Fibroblast of skin of right quadriceps (primary cell): ENCODE results near the gene LRP1B.
"Not testable (repeated sequence)": the region's sequence is repeated elsewhere in the genome, so short reads cannot be mapped to it uniquely, and the experiment has no call there.

ENCODE experiments used
- DNase-seq: peaks from one replicate; pipeline ENCODE4 v3.0.0-alpha.2; 2013

Gene LRP1B

DNA sequence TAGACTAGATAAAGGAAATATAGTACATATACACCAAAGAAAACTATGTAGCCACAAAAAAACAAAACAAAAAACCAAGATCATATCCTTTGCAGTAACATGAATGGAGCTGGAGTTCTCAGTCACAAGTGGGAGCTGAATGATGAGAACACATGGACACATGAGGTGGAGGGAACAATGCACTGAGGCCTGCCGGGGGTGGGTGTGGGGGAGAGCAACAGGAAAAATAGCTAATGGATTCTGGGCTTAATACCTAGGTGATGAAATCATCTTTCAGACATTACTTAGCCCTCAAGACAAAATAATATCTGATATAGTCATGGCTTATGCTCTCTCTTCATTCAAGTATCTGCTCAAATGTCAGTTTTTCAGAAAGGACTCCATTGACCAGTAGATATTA, 930.6 kb downstream of the LRP1B start:
- DNase-seq: peak; percentile 19

- DNase-seq: peak; percentile 3
These were observed 931.1 kb downstream of the LRP1B start for GRCh38 chr2:141199711-141200110.

DNA sequence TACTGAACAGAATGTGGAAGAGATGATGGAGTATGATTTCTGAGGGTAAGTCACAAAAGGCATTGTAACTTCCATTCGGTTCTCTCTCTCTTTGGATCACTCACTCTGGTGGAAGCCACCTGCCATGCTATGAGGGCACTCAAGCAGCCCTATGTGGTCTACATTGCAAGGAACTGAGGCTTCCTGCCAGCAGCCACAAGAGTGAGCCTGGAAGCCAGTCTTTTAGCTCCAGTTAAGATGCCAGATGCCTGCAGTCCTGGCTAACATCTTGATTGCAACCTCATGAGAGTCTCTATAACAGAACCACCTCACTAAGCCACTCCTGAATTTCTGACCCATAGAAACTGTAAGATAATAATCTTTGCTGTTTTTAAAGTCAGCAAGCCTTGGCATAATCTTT, 935.7 kb downstream of the LRP1B start:
- DNase-seq: no peak

DNA sequence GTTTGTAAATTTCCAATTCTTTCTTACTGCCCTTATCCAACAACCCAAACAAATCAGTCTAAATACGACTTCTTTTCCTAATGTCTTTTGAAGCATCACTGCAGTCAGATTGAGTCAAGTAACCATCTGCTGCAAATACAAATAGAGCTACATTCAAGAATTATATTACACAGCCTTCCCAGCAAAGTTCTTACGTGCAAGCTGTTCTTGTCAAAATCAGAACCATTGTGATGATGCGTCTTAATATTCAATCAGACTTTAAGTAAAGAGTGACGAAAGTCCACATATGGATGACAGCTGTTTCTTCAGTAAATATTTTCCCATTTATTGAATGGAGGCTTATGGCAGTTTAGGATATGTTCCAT, 943.8 kb downstream of the LRP1B start:
- no peak for DNase-seq

DNA sequence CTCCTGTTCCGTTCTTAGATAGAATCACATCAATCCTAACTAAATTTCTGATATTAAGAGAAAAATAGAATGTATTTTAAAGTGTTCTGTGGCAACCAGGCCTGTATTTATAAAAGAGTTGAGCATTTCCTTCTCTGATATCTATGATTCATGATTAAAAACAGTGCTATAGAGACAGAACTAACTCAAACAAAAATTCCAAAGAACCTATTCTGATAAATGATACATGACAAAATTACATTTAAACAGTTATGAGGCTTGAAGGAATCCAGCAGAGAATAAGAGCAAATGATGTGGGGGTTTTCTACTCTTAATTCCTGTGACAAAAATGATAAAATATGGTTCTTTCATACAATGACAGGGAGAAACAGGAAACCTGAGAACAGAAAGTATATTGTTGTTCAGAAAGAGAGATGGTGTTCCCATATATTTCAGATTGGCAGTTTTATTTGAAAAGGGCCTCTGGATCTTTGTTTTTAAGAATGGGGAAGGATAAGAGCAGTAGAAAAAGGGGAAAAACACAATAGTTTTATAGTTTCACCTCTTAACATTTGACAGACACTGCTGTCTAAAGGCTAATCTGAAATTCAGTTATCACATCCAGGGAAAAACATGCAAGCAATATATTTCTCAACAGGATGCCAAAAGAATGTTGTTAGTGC, 944.3 kb downstream of the LRP1B start:
- DNase-seq: no peak

DNA sequence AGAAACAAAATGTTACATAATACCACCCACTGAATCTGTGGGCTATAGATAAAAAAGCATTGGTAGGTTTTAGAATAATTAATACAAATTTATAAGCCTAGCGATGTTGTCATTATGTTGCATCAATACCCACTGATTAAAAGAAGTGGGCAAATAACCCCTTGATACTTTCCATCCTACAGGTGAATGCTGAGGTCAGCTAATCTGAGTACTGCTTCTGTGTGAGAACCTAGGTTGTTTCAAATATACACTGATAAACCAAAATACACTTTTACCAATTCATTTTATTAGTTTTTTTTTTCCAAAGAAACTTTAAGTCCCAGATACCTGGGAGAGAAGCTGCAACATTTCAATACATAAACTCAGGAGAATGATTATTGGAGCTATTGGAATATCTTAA, 948.6 kb downstream of the LRP1B start:
- no peak for DNase-seq

DNA sequence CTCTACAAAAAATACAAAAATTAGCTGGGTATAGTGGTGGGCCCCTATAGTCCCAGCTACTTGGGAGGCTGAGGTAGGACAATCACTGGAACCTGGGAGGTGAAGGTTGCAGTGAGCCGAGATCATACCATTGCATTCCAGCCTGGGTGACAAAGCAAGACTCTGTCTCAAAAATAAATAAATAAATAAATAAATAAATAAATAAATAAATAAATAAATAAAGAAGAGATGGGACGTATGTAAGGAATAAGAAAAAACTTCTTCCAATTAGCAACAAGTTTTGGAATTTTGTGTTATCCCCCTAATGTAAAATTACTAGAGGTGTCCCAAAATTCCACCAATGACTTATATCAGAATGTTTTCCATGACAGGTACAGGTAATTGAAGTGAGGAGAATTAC, 961.7 kb downstream of the LRP1B start:
- not testable (repeated sequence) for DNase-seq

DNA sequence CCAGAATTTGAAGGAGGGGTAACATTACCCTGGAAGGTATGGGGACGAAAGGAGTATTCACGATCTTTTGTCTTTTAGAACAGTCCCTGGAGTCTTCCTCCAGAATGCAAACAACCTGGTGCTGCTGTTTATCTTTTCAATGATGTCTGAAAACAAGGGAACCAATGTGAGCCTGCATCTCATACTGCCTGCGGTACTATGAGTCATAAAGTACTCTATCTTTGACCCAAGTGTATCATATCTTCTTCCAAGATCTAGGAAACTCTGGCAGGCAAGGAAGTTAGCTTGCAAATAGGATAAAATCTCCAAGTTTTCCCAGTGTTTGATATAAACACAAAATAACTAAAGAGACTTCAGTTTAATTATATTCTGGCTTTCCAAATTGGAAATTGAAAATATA, 968.5 kb downstream of the LRP1B start:
- DNase-seq: no peak

DNA sequence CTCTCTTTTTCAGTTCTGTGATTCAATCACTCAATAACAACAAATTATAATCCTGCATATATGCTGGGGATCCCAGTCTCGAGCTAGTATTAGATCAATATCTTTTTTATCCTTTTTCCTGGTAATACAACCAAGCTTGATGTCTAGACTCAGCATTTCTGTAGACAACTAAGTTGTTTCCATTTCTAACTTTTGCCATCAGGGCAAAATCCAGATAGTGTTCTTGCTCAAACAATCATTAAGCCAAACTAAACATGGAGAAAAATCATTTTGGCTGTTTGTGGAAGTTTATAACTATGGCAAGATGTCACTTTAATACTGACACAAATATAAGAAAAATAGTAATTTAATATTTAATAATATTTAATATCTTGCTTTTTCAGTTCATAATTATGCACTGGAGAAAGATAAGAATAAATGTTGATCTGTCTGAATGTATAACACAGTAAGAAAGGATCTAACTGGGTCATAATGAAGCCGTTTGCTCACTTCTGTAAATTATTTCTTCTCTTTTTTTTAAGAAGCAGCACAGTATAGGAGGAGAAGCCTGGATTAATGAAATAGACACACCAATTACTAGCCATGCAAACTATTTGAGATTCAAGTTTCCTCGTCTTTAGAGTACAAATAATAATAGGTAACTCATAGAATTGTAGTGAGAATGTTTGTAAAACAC, 979.1 kb downstream of the LRP1B start:
- no peak for DNase-seq

DNA sequence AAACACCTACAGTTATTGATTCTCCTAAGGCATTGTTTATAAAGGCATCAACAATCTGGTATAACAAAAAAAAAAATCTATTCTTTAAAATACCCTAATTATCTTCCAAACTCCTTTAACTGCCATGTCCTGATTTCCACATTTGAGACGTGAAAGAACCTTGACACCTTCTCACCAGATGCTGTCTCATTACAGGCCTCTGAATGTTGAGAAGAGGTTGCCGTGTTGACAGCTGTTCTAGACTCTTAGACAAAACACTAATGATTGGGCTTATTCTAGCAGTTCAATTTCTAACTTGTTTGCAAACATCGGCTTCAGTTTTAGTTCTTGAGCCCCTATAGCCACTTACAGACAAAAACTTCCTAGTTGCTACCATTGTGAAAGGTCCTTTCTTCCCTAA, 988.8 kb downstream of the LRP1B start:
- DNase-seq: no peak

GRCh38 chr2:141137122-141137693, 993.6 kb downstream of the LRP1B start:
- DNase-seq: no peak

DNA sequence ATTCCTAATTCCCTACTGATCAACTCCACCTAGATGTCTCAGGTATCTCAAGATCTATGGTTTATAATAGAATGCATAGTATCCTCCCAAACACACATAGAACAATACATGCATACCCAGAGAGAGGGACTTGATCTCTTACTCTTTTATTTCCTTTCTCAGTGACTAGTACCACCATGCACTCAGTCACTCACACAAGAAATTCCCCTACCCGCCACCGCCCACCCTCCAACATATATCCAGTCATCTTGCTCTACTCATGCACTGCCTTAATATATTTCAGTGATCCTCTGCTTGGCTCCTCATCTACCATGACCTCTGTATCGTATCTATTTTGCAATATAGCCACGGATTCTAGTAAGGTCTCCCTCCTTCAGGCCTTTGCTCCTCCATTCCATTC, 996.9 kb downstream of the LRP1B start:
- DNase-seq: no peak

DNA sequence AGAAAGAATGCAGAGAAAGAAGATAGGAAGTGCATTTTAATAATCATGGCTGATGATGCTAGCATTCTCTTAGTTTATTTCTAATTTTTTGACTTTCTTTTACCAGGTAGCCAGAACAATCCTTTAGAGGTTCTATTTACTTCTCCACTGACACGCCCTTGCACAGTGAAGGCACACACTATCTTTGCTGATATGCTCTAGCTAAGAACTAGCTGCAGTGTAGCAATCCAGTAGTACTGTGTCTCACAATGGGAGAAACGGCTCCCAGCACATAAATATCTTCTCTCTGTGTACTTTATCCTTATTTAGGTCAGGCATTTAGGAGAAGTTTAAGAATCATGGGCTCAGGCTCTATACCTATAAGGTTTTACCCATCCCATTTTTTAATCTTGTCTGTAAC, 1005.4 kb downstream of the LRP1B start:
- no peak for DNase-seq

DNA sequence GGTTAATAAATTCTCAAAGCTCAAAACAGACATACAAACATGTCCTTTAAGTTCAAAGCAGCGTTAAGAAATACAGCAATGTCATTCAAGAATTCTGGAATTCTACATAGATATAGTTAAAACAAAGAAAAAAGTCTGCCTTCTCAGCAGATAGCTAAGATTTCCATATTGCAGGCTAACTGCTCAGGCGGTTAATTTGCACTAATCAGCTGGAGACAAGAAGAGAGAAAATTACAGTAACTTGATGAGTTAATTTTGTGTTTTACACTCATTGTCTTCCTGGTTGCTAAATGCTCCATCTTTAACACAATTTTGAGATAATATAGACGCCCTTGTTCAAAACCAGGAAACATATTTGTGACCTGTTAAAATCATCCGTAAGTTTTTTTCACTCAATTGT, 1012.0 kb downstream of the LRP1B start:
- no peak for DNase-seq

GRCh38 chr2:141113301-141113700, 1017.5 kb downstream of the LRP1B start:
- no peak for DNase-seq

DNA sequence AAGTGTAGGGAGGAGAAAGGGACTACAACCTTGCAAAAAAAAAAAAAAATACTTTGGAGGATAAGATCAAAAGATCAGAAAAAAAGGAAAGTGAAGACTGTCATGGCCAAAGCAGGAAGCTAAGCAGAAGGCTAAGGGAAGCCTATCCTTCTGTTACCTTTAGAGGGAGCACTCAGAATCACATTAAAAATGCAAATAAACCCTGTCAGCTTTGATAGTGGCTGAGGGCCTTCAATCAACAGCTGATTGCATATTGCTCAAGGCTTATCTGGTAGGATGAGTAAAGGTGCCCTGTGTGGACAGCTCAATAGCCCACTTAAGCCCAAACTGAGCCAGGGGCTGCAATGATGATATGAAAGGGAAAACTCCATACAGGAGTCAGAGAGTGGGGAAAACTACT, 1021.2 kb downstream of the LRP1B start:
- no peak for DNase-seq

GRCh38 chr2:141105763-141106162, 1025.1 kb downstream of the LRP1B start:
- no peak for DNase-seq

DNA sequence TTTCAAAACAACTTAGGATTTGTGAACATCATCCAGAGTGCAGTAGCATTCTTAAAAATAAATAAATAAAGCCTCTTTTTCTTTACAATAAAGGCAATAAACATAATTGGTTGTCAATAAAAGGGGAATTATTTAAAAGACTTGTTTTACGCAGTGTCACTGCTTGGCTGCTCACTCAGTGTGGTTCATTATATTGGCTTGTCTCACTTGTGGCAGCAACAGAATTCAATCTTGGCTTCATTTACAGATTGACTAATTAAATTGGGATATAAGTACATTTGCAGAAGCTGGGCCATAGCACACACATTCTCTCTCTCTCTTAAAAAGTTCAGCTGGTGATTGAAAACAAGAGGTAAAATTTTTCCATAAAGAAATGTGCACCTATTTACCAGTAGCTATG, 1027.6 kb downstream of the LRP1B start:
- DNase-seq: no peak

DNA sequence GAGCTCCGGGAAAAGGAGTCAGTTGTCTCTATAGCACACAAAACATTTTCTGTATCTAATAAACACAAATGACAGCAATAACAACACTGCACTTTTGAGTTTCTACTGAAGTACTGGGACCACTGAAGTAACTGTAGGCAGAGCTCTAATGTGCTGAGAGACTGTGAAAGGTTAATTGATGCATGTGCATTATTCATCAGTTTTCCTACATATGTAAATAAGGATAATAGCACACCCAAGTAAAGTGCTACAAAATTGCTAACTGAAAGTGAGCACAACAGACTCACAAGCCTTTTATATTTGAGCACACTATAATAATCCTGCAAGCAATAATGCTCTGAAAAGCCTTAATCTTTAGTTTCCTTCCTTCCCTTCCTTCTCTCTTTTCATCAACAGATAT, 1051.6 kb downstream of the LRP1B start:
- no peak for DNase-seq

DNA sequence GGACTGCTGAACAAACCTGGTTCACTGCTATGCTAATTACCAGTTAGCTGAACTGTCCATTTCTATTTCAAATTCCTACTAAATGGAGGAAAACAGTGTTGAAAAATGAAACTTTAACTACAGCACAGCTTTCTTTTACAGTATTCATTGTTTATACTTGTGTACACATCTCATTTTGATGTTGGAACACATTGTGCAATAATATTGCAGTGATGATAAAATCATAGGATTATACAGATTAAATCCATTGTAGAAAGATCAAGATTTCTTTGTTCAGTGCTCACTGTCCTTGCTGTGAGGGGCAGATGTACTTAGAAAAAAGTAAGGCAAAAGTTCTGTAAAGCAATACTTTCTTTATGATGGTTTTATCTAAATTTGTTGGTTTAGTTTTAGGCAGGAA, 1055.1 kb downstream of the LRP1B start:
- no peak for DNase-seq

DNA sequence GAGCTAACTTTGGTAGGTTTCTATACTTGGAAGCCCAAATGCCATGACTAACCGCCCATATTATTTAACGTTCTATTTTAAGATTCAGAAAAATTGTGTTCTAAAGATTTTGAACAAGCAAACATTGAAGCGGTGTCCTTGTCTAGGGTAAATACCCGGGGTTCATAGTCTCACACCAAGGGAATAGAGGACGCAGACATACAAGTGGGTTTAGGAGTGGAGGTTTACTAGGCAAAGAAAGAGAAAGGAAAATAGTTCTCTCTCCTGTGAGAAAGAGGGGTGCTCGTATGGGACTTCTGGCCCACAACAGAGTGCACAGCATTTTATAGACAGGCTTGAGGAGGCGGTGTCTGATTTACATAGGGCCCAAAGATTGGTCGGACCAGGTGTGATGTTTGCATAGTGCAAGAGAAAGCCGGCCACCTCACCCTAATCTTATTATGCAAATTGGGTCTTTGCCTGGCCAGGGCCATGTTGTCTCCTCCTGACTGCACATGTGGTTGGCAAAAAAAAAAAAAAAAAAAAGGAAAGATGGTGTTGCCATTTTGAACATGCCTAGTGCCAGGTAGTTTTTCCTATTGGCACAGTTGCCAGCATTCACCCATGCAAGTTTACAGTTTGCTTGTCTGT, 1062.6 kb downstream of the LRP1B start:
- no peak for DNase-seq

DNA sequence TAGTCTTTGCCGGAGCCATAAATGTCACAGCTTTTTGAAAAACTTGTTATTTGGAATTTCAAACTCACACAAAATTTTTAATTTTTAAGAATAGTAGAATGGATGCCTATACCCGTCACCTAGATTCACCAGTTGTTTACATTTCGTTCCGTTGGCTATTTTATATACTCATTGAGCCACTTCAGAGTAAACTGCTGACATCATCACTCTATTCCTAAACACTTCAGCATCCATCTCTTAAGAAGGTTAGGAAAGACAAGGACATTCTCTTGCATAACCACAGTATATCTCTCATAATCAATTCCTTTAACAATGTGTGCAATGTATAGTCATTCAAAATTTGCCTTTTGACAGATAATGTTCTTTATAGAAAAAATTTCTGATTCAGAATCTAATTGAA, 1065.8 kb downstream of the LRP1B start:
- DNase-seq: no peak

DNA sequence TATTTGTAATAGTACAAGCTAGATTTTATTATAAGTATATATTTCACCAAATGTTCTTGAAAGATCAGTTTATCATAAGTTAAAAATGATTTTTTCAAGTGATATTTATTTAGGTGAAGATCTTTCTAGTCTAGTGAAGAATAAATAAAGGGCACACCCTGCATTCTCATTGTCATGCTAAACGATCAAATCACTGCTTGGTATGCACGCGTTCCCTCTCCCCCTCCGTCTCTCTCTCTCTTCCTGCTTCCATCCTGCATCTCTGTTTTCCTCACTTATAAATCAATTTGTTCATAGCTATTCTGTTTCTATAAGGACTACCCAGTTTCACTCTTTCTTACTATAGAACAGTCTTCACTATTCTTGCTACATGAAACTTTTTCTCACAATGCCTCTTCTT, 1067.4 kb downstream of the LRP1B start:
- no peak for DNase-seq

DNA sequence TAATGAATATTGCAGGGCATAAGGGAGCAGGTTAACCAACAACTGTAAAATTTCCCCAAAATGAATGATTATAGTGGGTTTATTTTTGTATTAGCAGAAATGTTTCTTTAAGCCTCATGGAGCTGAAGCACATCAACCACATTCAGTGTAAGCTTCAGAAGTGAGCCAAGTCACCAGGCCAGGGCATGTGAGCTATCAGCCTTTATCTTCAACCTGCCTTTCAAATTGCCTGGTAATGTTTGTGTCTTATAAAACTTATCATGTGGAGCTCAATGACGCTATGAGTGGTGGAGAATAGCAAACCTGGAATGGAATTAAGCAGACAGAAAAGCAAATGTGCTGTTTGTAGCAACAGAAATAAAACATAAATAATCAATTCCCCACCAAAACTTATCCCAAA, 1068.4 kb downstream of the LRP1B start:
- DNase-seq: no peak
